ENCODE data around the gene DDX5.

DDX5 gene

GRCh38 chr17:64448665-64449512 is 57.2 kb downstream of the DDX5 start, which contains the start of gene MILR1:
Gene MILR1 (plus strand): TSS chr17:64449115. CDS start chr17:64449169, 54 bp downstream.
- no peak for TF ChIP-seq JUND (IDR thresholded peaks at IDR 0.05; ENCODE audit: low read depth)
- in situ Hi-C loops (cut with HindIII; ENCODE audit: low pct_unique_long_range_greater_than_20kb, low sequenced_read_pairs): no loop called here
- DNase-seq (ENCODE audit: low read depth in 1 of 2, low spot score in 1 of 2): no peak

Measured in T47D (cell line).